Endothelial cell of umbilical vein (primary cell): ENCODE measurements around the gene AUTS2. TPM values are rescaled to one million over a fixed set of nuclear protein-coding genes. Genes with fewer than 3 reads are reported as not detected.

Source experiments
- BruUV-seq: library from RNA; stranded (reverse); fragments of 400-500 nt; replicated peaks from 2 replicates; lab custom pipeline; 2021; lab: Mats Ljungman, UMichigan
- CTCF ChIA-PET: fragments of 300-600, 350-600 bp; sonication (Branson Sonifier 250); formaldehyde crosslinking; loops from one replicate; lab custom pipeline; 2021; ENCODE audit warnings: antibody characterized with exemption, inconsistent platforms; lab: Charles Lee
- POLR2A ChIA-PET: fragments of 300-600, 350-600 bp; sonication (Branson Sonifier 250); formaldehyde crosslinking; loops from one replicate; lab custom pipeline; 2021; ENCODE audit warnings: antibody characterized with exemption, inconsistent platforms; lab: Charles Lee
- DNase-seq: peaks from one replicate; pipeline ENCODE4 v3.0.0-alpha.2; 2011; ENCODE audit warnings: low read depth, low spot score
- FAIRE-seq: peaks from 2 replicates; lab custom pipeline; 2011; peaks lifted over from hg19 to GRCh38; lab: Jason Lieb, UNC
- H2AFZ ChIP-seq: 2 replicates; pipeline ENCODE4 v1.6.0; 2012; ENCODE audit warnings: low read depth, low read length, control low read depth, inconsistent platforms
- H3K27ac ChIP-seq: 2 replicates; pipeline ENCODE4 v1.5.1; 2011; ENCODE audit warnings: low read depth, mild to moderate bottlenecking, control low read depth, low read length, moderate library complexity; ENCODE audit not compliant: insufficient read depth
- H3K27me3 ChIP-seq, 2 experiments: 2 replicates each; pipeline versions ENCODE4 v1.6.0 to v1.6.1; 2011; ENCODE audit warnings: low read length in 2 of 2, mixed read lengths in 1 of 2; ENCODE audit not compliant: control insufficient read depth in 2 of 2, insufficient read depth in 2 of 2
- H3K36me3 ChIP-seq, 2 experiments: 2 replicates in 1 of 2; 3 replicates in 1 of 2; pipeline ENCODE4 v1.5.1; 2011; ENCODE audit warnings: low read length in 2 of 2, mild to moderate bottlenecking in 1 of 2, moderate library complexity in 1 of 2; ENCODE audit not compliant: control insufficient read depth in 2 of 2, insufficient read depth in 2 of 2; ENCODE audit errors: extremely low read depth in 1 of 2
- H3K4me1 ChIP-seq: 3 replicates; pipeline ENCODE4 v1.5.1; 2011; ENCODE audit warnings: mild to moderate bottlenecking, low read length; ENCODE audit not compliant: control insufficient read depth, insufficient read depth; ENCODE audit errors: extremely low read depth
- H3K4me2 ChIP-seq: 2 replicates; pipeline ENCODE4 v1.6.1; 2011; ENCODE audit warnings: low read length, control low read depth, mixed read lengths; ENCODE audit not compliant: insufficient read depth
- H3K4me3 ChIP-seq, 3 experiments: fragments of 200-600 bp in 1 of 3; sonication (generic), shearing (Covaris generic) in 1 of 3; replicated peaks in 1 of 3; 2 replicates each; pipeline ENCODE4 v1.5.1; 2011 to 2016; ENCODE audit warnings: control low read depth in 3 of 3, low read length in 3 of 3, mild to moderate bottlenecking in 2 of 3, inconsistent platforms in 1 of 3, low read depth in 1 of 3, moderate library complexity in 1 of 3; ENCODE audit not compliant: insufficient read depth in 1 of 3
- H3K79me2 ChIP-seq: 2 replicates; pipeline ENCODE4 v1.6.0; 2012; ENCODE audit warnings: low read length, inconsistent platforms; ENCODE audit not compliant: control insufficient read depth, insufficient read depth
- H3K9ac ChIP-seq: replicated peaks from 2 replicates; pipeline ENCODE3; 2011; ENCODE audit warnings: low read length, control low read depth; ENCODE audit not compliant: insufficient read depth; ENCODE audit errors: extremely low read depth
- H3K9me1 ChIP-seq: replicated peaks from 3 replicates; pipeline ENCODE4 v1.6.0; 2011; ENCODE audit warnings: mild to moderate bottlenecking, low read length; ENCODE audit not compliant: control insufficient read depth, insufficient read depth; ENCODE audit errors: extremely low read depth
- H3K9me3 ChIP-seq: replicated peaks from 2 replicates; pipeline ENCODE4 v1.5.1; 2012; ENCODE audit warnings: low read length, inconsistent platforms; ENCODE audit not compliant: control insufficient read depth, insufficient read depth
- H4K20me1 ChIP-seq: replicated peaks from 2 replicates; pipeline ENCODE3; 2011; ENCODE audit warnings: mild to moderate bottlenecking, low read length; ENCODE audit not compliant: control insufficient read depth, insufficient read depth; ENCODE audit errors: extremely low read depth
- CTCF ChIP-seq, 2 donors: IDR thresholded peaks; 1 replicate in 1 of 2; 2 replicates in 1 of 2; pipeline ENCODE4 v1.5.1; 2011; ENCODE audit warnings: low read length in 2 of 2, mild to moderate bottlenecking in 2 of 2, moderate library complexity in 2 of 2, control low read depth in 1 of 2, inconsistent platforms in 1 of 2, low read depth in 1 of 2; ENCODE audit not compliant: insufficient read depth in 1 of 2; ENCODE audit errors: extremely low read depth in 1 of 2
- EZH2 ChIP-seq: IDR thresholded peaks from 2 replicates; pipeline ENCODE4 v1.6.1; 2012; ENCODE audit warnings: borderline replicate concordance, low read depth, mild to moderate bottlenecking, moderate library complexity, low read length, inconsistent platforms; ENCODE audit not compliant: severe bottlenecking
- GATA2 ChIP-seq: IDR thresholded peaks from 2 replicates; pipeline ENCODE4 v1.7.0; 2011; ENCODE audit warnings: low read depth, mild to moderate bottlenecking, moderate library complexity, mixed read lengths, low read length; ENCODE audit not compliant: insufficient read length, insufficient read depth
- JUN ChIP-seq: IDR thresholded peaks from 2 replicates; pipeline ENCODE4 v1.6.1; 2011; ENCODE audit warnings: borderline replicate concordance, low read depth; ENCODE audit not compliant: insufficient read length, insufficient read depth
- MYC ChIP-seq: IDR thresholded peaks from one replicate; pipeline ENCODE4 v1.6.1; 2011; ENCODE audit warnings: mild to moderate bottlenecking, low read depth, low read length
- POLR2A ChIP-seq: IDR thresholded peaks from 2 replicates; pipeline ENCODE4 v1.6.1; 2012; ENCODE audit warnings: low read depth, mild to moderate bottlenecking, control low read depth, low read length
- POLR2AphosphoS5 ChIP-seq: IDR thresholded peaks from 2 replicates; pipeline ENCODE4 v1.6.1; 2012; ENCODE audit warnings: low read depth, mild to moderate bottlenecking, control low read depth, low read length, moderate library complexity; ENCODE audit not compliant: insufficient read depth
- dilution Hi-C: fragments of 300-500 bp; cut with MboI; formaldehyde crosslinking; loops from one replicate; pipeline ENCODE4 v1.15.0; 2019; ENCODE audit warnings: low sequenced_read_pairs; ENCODE audit not compliant: extremely low pct_ligation_motif_present
- intact Hi-C: fragments of 100-400 bp; cut with micrococcal nuclease; formaldehyde crosslinking; loops from one replicate; pipeline ENCODE4 v1.10.0; 2022
- polyA plus RNA-seq, 4 experiments: library from polyadenylated mRNA; depleted of rRNA in 3 of 4; stranded (reverse) in 3 of 4; unstranded in 1 of 4; fragments of >200 nt; gene quantifications; 2 replicates each; pipeline versions ENCODE4 v1.2.1 to v1.2.3, GENCODE V29; 2011 to 2012; ENCODE audit warnings: missing spikeins in 1 of 4
- total RNA-seq: library from RNA; stranded (reverse); gene quantifications from 2 replicates; pipeline ENCODE4 v1.2.3, GENCODE V29; 2021

Gene AUTS2
- total and polyA plus RNA-seq, 2 donors (not counting 3 experiments of a cell fraction or from before 2014, with no cell fraction given), result 0.59 to 8.0 TPM

GRCh38 chr7:69738396-69738951 is 140.2 kb downstream of the AUTS2 start:
- dilution Hi-C loops, result no loop called here
- Histone ChIP-seq H3K4me3 (no peak overlapping the region), H2AFZ (no peak overlapping the region), H3K4me1 (no peaks in the 10 kb centered on the region), H3K79me2 (no peaks in the 10 kb centered on the region), H4K20me1 (no peaks in the 10 kb centered on the region), H3K9me1 (no peaks in the 10 kb centered on the region), H3K9ac (no peak overlapping the region), H3K27me3 (no peaks in the 10 kb centered on the region), H3K9me3 (no peaks in the 10 kb centered on the region), H3K4me2 (no peak overlapping the region), H3K27ac (no peak overlapping the region), H3K36me3 (no peaks in the 10 kb centered on the region)
- intact Hi-C loops, result no loop called here
- TF ChIP-seq CTCF (IDR thresholded peaks at IDR 0.05; ENCODE audit: extremely low read depth in 1 of 2, insufficient read depth in 1 of 2, low read depth in 1 of 2, low read length in 2 of 2) (no peak), EZH2 (no peak), MYC (no peak), JUN (no peak), POLR2AphosphoS5 (no peak), GATA2 (no peak), POLR2A (no peak)
- FAIRE-seq (no peak), DNase-seq (no peak)
- ChIA-PET POLR2A (no interaction called here), CTCF (no interaction called here)
- BruUV-seq, result no TSS peak
